Ascending aorta (tissue), 2 donors: ENCODE measurements around the gene PRAMEF12. TPM values are rescaled to one million over a fixed set of nuclear protein-coding genes. Genes with fewer than 3 reads are reported as not detected.

Experiments used
- DNase-seq, 2 donors: peaks; one replicate each; pipeline ENCODE4 v3.0.0-alpha.2; 2019; ENCODE audit warnings: low spot score in 2 of 2
- H3K27ac ChIP-seq, 2 donors: fragments of 200-600 bp; sonication (generic); one replicate each; pipeline ENCODE4 v1.5.1; 2016 to 2017; ENCODE audit warnings: mild to moderate bottlenecking in 1 of 2
- H3K27me3 ChIP-seq: fragments of 200-600 bp; sonication (generic); one replicate; pipeline ENCODE4 v1.5.1; 2017
- H3K36me3 ChIP-seq, 2 donors: fragments of 200-600 bp; sonication (generic); one replicate each; pipeline ENCODE4 v1.5.1; 2016
- H3K4me1 ChIP-seq, 2 donors: fragments of 200-600 bp; sonication (generic); one replicate each; pipeline ENCODE4 v1.5.1; 2016 to 2017; ENCODE audit warnings: mild to moderate bottlenecking in 1 of 2
- H3K4me3 ChIP-seq, 2 donors: fragments of 200-600 bp; sonication (generic); one replicate each; pipeline ENCODE4 v1.5.1; 2016 to 2017; ENCODE audit warnings: mild to moderate bottlenecking in 1 of 2
- H3K9me3 ChIP-seq, 2 donors: fragments of 200-600 bp; sonication (generic); one replicate each; pipeline ENCODE4 v1.5.1; 2016
- CTCF ChIP-seq, 3 experiments: fragments of 200-600 bp in 2 of 3; fragments of 450-650 bp in 1 of 3; sonication (generic) in 2 of 3; IDR thresholded peaks; one replicate each; pipeline ENCODE4 v1.5.1; 2016 to 2019; ENCODE audit warnings: antibody characterized with exemption in 3 of 3, mild to moderate bottlenecking in 1 of 3, moderate library complexity in 1 of 3
- intact Hi-C: fragments of 100-400 bp; cut with DNase I; formaldehyde crosslinking; loops from one replicate; pipeline ENCODE4 v1.15.1; 2023
- total RNA-seq: library from RNA; depleted of rRNA; stranded (reverse); fragments of >200 nt; gene quantifications from one replicate; pipeline ENCODE4 v1.1.0, GENCODE V29; 2016

The PRAMEF12 gene
- total RNA-seq, 1 donor from 2014 or later: not detected

GRCh38 chr1:12761781-12762180 lies 11.8 kb upstream of the PRAMEF12 start:
- Histone ChIP-seq H3K4me1 (no peaks in the 10 kb centered on the region), H3K9me3 (no peaks in the 10 kb centered on the region), H3K27ac (no peak overlapping the region), H3K27me3 (no peaks in the 10 kb centered on the region), H3K4me3 (no peak overlapping the region), H3K36me3 (no peaks in the 10 kb centered on the region)
- intact Hi-C loops: no loop called here
- no peak for DNase-seq
- TF ChIP-seq CTCF (IDR thresholded peaks at IDR 0.05): no peak

GRCh38 chr1:12762766-12763165 lies 10.8 kb upstream of the PRAMEF12 start:
- DNase-seq: no peak
- Histone ChIP-seq H3K4me3 (no peak overlapping the region), H3K27me3 (no peaks in the 10 kb centered on the region), H3K36me3 (no peaks in the 10 kb centered on the region), H3K27ac (no peak overlapping the region), H3K4me1 (no peaks in the 10 kb centered on the region), H3K9me3 (no peaks in the 10 kb centered on the region)
- intact Hi-C loops: no loop called here
- TF ChIP-seq CTCF (IDR thresholded peaks at IDR 0.05): no peak

GRCh38 chr1:12763479-12763878 lies 10.1 kb upstream of the PRAMEF12 start:
- no peak for TF ChIP-seq CTCF (IDR thresholded peaks at IDR 0.05)
- intact Hi-C loops: no loop called here
- Histone ChIP-seq H3K27me3 (no peaks in the 10 kb centered on the region), H3K27ac (no peak overlapping the region), H3K4me1 (no peaks in the 10 kb centered on the region), H3K9me3 (no peaks in the 10 kb centered on the region), H3K36me3 (no peaks in the 10 kb centered on the region), H3K4me3 (no peak overlapping the region)
- DNase-seq: no peak

GRCh38 chr1:12764016-12764415 lies 9.5 kb upstream of the PRAMEF12 start:
- Histone ChIP-seq H3K4me3 (no peak overlapping the region), H3K36me3 (no peaks in the 10 kb centered on the region), H3K9me3 (no peaks in the 10 kb centered on the region), H3K27ac (no peak overlapping the region), H3K4me1 (no peaks in the 10 kb centered on the region), H3K27me3 (no peaks in the 10 kb centered on the region)
- intact Hi-C loops: no loop called here
- no peak for TF ChIP-seq CTCF (IDR thresholded peaks at IDR 0.05)
- no peak for DNase-seq

- H3K36me3 ChIP-seq: no peaks in the 10 kb centered on the region
- no peak overlapping the region for H3K27ac ChIP-seq
- H3K27me3 ChIP-seq: no peaks in the 10 kb centered on the region
- intact Hi-C loops: no loop called here
- no peak for DNase-seq
- no peaks in the 10 kb centered on the region for H3K9me3 ChIP-seq
- no peak overlapping the region for H3K4me3 ChIP-seq
- TF ChIP-seq CTCF (IDR thresholded peaks at IDR 0.05): no peak
- no peaks in the 10 kb centered on the region for H3K4me1 ChIP-seq
These were observed 4.5 kb upstream of the PRAMEF12 start for GRCh38 chr1:12769031-12769430.

- Histone ChIP-seq H3K27ac (no peak overlapping the region), H3K36me3 (no peaks in the 10 kb centered on the region), H3K4me3 (no peak overlapping the region), H3K27me3 (no peaks in the 10 kb centered on the region), H3K4me1 (no peaks in the 10 kb centered on the region), H3K9me3 (no peaks in the 10 kb centered on the region)
- no peak for TF ChIP-seq CTCF (IDR thresholded peaks at IDR 0.05)
- DNase-seq: no peak
- intact Hi-C loops: no loop called here
These were observed 3.5 kb upstream of the PRAMEF12 start for GRCh38 chr1:12769976-12770505.
